ENCODE measurements around the gene SEMA4G.

SEMA4G gene

GRCh38 chr10:101014230-101014884 is 45.1 kb downstream of the SEMA4G start:
- peak; percentile 96 for TF ChIP-seq CTCF (IDR thresholded peaks at IDR 0.05; ENCODE audit: insufficient read depth, low read length, missing control alignments)
- DNase-seq (ENCODE audit: low read depth, low spot score): no peak
- CTCF ChIA-PET: interaction anchor here (0.6 to 7.3 kb wide), 30 partner anchors 10 to 576 kb away, joined by 3 to 803 read pairs (median 4); partner anchors contain the start of genes KAZALD1, LZTS2, MRPL43 and PDZD7
- H3K4me3 ChIP-seq (ENCODE audit: low read depth, low read length): no peak overlapping the region
- POLR2A ChIA-PET: interaction anchor here (1.2 to 2.0 kb wide), 4 partner anchors 14 to 39 kb away, joined by 4 to 16 read pairs (median 5); partner anchors contain the start of gene LZTS2

GRCh38 chr10:101014966-101015581 is 45.8 kb downstream of the SEMA4G start:
- no peak for DNase-seq (ENCODE audit: low read depth, low spot score)
- no peak for TF ChIP-seq CTCF (IDR thresholded peaks at IDR 0.05; ENCODE audit: insufficient read depth, low read length, missing control alignments)
- no peak overlapping the region for H3K4me3 ChIP-seq (ENCODE audit: low read depth, low read length)
- ChIA-PET CTCF (interaction anchor here (0.6 to 7.3 kb wide), 30 partner anchors 9 to 577 kb away, joined by 3 to 803 read pairs (median 4); partner anchors contain the start of genes KAZALD1, LZTS2, MRPL43 and PDZD7), POLR2A (interaction anchor here (1.2 to 2.0 kb wide), 4 partner anchors 15 to 40 kb away, joined by 4 to 16 read pairs (median 5); partner anchors contain the start of gene LZTS2)

GRCh38 chr10:101015582-101015973 is 46.3 kb downstream of the SEMA4G start:
- H3K4me3 ChIP-seq (ENCODE audit: low read depth, low read length): no peak overlapping the region
- no peak for DNase-seq (ENCODE audit: low read depth, low spot score)
- TF ChIP-seq CTCF (IDR thresholded peaks at IDR 0.05; ENCODE audit: insufficient read depth, low read length, missing control alignments): no peak
- POLR2A ChIA-PET: interaction anchor here (1.2 to 1.3 kb wide), 3 partner anchors 17 to 46 kb away, joined by 3 to 6 read pairs (median 4); no protein-coding TSS in a partner anchor
- CTCF ChIA-PET: interaction anchor here (0.7 to 7.3 kb wide), 12 partner anchors 9 to 454 kb away, joined by 3 to 803 read pairs (median 10); partner anchors contain the start of genes KAZALD1, LZTS2, MRPL43 and PDZD7

- no peak for DNase-seq (ENCODE audit: low read depth, low spot score)
- H3K4me3 ChIP-seq (ENCODE audit: low read depth, low read length): no peak overlapping the region
- TF ChIP-seq CTCF (IDR thresholded peaks at IDR 0.05; ENCODE audit: insufficient read depth, low read length, missing control alignments): no peak
- ChIA-PET POLR2A (interaction anchor here (1.1 to 1.2 kb wide), 2 partner anchors 25 to 44 kb away, joined by 3 to 5 read pairs; no protein-coding TSS in a partner anchor), CTCF (interaction anchor here (1.5 to 7.3 kb wide), 9 partner anchors 8 to 126 kb away, joined by 3 to 803 read pairs (median 19); partner anchors contain the start of genes KAZALD1, LZTS2, MRPL43 and PDZD7)
Observed at GRCh38 chr10:101016814-101017213, 47.5 kb downstream of the SEMA4G start.

GRCh38 chr10:101018118-101018599 is 48.9 kb downstream of the SEMA4G start:
- H3K4me3 ChIP-seq (ENCODE audit: low read depth, low read length): no peak overlapping the region
- no peak for DNase-seq (ENCODE audit: low read depth, low spot score)
- CTCF ChIA-PET: interaction anchor here (1.0 to 7.3 kb wide), 15 partner anchors 7 to 482 kb away, joined by 3 to 803 read pairs (median 9); partner anchors contain the start of genes HIF1AN, KAZALD1, LZTS2 and MRPL43
- POLR2A ChIA-PET: interaction anchor here (1.1 kb wide), 1 partner anchor 26 kb away, joined by 5 read pairs; no protein-coding TSS in a partner anchor
- TF ChIP-seq CTCF (IDR thresholded peaks at IDR 0.05; ENCODE audit: insufficient read depth, low read length, missing control alignments): no peak
